Activated naive CD4-positive, alpha-beta T cell treated with anti-CD3 and anti-CD28 coated beads, Interleukin-2, amount 50 U/mL, for 24 hours (primary cell): Measurements from ENCODE around the gene MEPCE.
"Not testable (repeated sequence)": the region's sequence is repeated elsewhere in the genome, so short reads cannot be mapped to it uniquely, and the experiment has no call there.

Source experiments
- H3K27ac Mint-ChIP-seq: one replicate; pipeline ENCODE4 v1.8.0; 2021; ENCODE audit warnings: mild to moderate bottlenecking, mixed read lengths
- H3K27me3 Mint-ChIP-seq: one replicate; pipeline ENCODE4 v1.8.0; 2021; ENCODE audit warnings: mixed read lengths
- H3K36me3 Mint-ChIP-seq: one replicate; pipeline ENCODE4 v1.8.0; 2021; ENCODE audit warnings: mixed read lengths
- H3K4me1 Mint-ChIP-seq: one replicate; pipeline ENCODE4 v1.8.0; 2021; ENCODE audit warnings: mixed read lengths
- H3K4me3 Mint-ChIP-seq: one replicate; pipeline ENCODE4 v1.8.0; 2021; ENCODE audit warnings: mild to moderate bottlenecking, mixed read lengths
- H3K9me3 Mint-ChIP-seq: one replicate; pipeline ENCODE4 v1.8.0; 2021; ENCODE audit warnings: mixed read lengths

The MEPCE gene

GRCh38 chr7:100438172-100438571 lies 8.5 kb downstream of the MEPCE start:
- no peaks in the 10 kb centered on the region for H3K9me3 Mint-ChIP-seq
- H3K4me3 Mint-ChIP-seq, result peak overlapping the region; percentile 24
- H3K27me3 Mint-ChIP-seq, result no peaks in the 10 kb centered on the region
- peaks cover 12% of the 10 kb centered on the region for H3K36me3 Mint-ChIP-seq
- peaks cover 19% of the 10 kb centered on the region for H3K4me1 Mint-ChIP-seq
- no peak overlapping the region for H3K27ac Mint-ChIP-seq

- not testable (repeated sequence) for H3K27me3 Mint-ChIP-seq, H3K9me3 Mint-ChIP-seq, H3K27ac Mint-ChIP-seq
These were observed 9.1 kb downstream of the MEPCE start for GRCh38 chr7:100438731-100439130.

GRCh38 chr7:100439244-100439643 lies 9.6 kb downstream of the MEPCE start:
- peaks cover 15% of the 10 kb centered on the region for H3K4me1 Mint-ChIP-seq
- not testable (repeated sequence) for H3K9me3 Mint-ChIP-seq, H3K27me3 Mint-ChIP-seq, H3K36me3 Mint-ChIP-seq, H3K27ac Mint-ChIP-seq, H3K4me3 Mint-ChIP-seq

More at GRCh38 chr7:100438731-100439130, 9.1 kb downstream of the MEPCE start:
- H3K36me3 Mint-ChIP-seq, H3K4me3 Mint-ChIP-seq: not testable (repeated sequence)
- H3K4me1 Mint-ChIP-seq, result peaks cover 15% of the 10 kb centered on the region

- no peak overlapping the region for H3K27ac Mint-ChIP-seq
- H3K36me3 Mint-ChIP-seq, result no peaks in the 10 kb centered on the region
- no peaks in the 10 kb centered on the region for H3K27me3 Mint-ChIP-seq
- no peaks in the 10 kb centered on the region for H3K9me3 Mint-ChIP-seq
- H3K4me1 Mint-ChIP-seq, result peaks cover 12% of the 10 kb centered on the region
- no peak overlapping the region for H3K4me3 Mint-ChIP-seq
These were observed 12.3 kb downstream of the MEPCE start for GRCh38 chr7:100441641-100442535.

GRCh38 chr7:100443096-100443840 lies 13.6 kb downstream of the MEPCE start:
- H3K27me3 Mint-ChIP-seq, result no peaks in the 10 kb centered on the region
- no peaks in the 10 kb centered on the region for H3K36me3 Mint-ChIP-seq
- H3K27ac Mint-ChIP-seq, result no peak overlapping the region
- H3K4me3 Mint-ChIP-seq, result no peak overlapping the region
- peaks cover 12% of the 10 kb centered on the region for H3K4me1 Mint-ChIP-seq
- H3K9me3 Mint-ChIP-seq, result no peaks in the 10 kb centered on the region

- no peaks in the 10 kb centered on the region for H3K9me3 Mint-ChIP-seq
- H3K4me1 Mint-ChIP-seq, result peaks cover 12% of the 10 kb centered on the region
- no peak overlapping the region for H3K4me3 Mint-ChIP-seq
- H3K36me3 Mint-ChIP-seq, result no peaks in the 10 kb centered on the region
- no peak overlapping the region for H3K27ac Mint-ChIP-seq
- H3K27me3 Mint-ChIP-seq, result no peaks in the 10 kb centered on the region
These were observed 15.0 kb downstream of the MEPCE start for GRCh38 chr7:100444311-100445278.

GRCh38 chr7:100446040-100446439 lies 16.4 kb downstream of the MEPCE start:
- H3K4me3 Mint-ChIP-seq, result no peak overlapping the region
- H3K4me1 Mint-ChIP-seq, result peaks cover 16% of the 10 kb centered on the region
- no peaks in the 10 kb centered on the region for H3K27me3 Mint-ChIP-seq
- no peak overlapping the region for H3K27ac Mint-ChIP-seq
- H3K9me3 Mint-ChIP-seq, result no peaks in the 10 kb centered on the region
- no peaks in the 10 kb centered on the region for H3K36me3 Mint-ChIP-seq

GRCh38 chr7:100447363-100447762 lies 17.7 kb downstream of the MEPCE start:
- not testable (repeated sequence) for H3K36me3 Mint-ChIP-seq, H3K27me3 Mint-ChIP-seq, H3K4me3 Mint-ChIP-seq, H3K9me3 Mint-ChIP-seq
- peaks cover 16% of the 10 kb centered on the region for H3K4me1 Mint-ChIP-seq
- H3K27ac Mint-ChIP-seq, result peak overlapping the region; percentile 30

- H3K9me3 Mint-ChIP-seq, result no peaks in the 10 kb centered on the region
- no peak overlapping the region for H3K4me3 Mint-ChIP-seq
- H3K4me1 Mint-ChIP-seq, result peaks cover 15% of the 10 kb centered on the region
- no peaks in the 10 kb centered on the region for H3K36me3 Mint-ChIP-seq
- no peaks in the 10 kb centered on the region for H3K27me3 Mint-ChIP-seq
- H3K27ac Mint-ChIP-seq, result no peak overlapping the region
These were observed 19.7 kb downstream of the MEPCE start for GRCh38 chr7:100449190-100449795.

- no peak overlapping the region for H3K4me3 Mint-ChIP-seq
- H3K36me3 Mint-ChIP-seq, result no peaks in the 10 kb centered on the region
- H3K27me3 Mint-ChIP-seq, result no peaks in the 10 kb centered on the region
- peaks cover 19% of the 10 kb centered on the region for H3K4me1 Mint-ChIP-seq
- no peaks in the 10 kb centered on the region for H3K9me3 Mint-ChIP-seq
- no peak overlapping the region for H3K27ac Mint-ChIP-seq
These were observed 22.9 kb downstream of the MEPCE start for GRCh38 chr7:100452513-100452912.

GRCh38 chr7:100453854-100454253 lies 24.2 kb downstream of the MEPCE start:
- peaks cover 19% of the 10 kb centered on the region for H3K4me1 Mint-ChIP-seq
- not testable (repeated sequence) for H3K36me3 Mint-ChIP-seq

GRCh38 chr7:100455206-100455605 lies 25.6 kb downstream of the MEPCE start:
- Mint-ChIP-seq H3K4me3 (peak overlapping the region; percentile 11), H3K36me3 (no peaks in the 10 kb centered on the region), H3K27ac (no peak overlapping the region), H3K9me3 (no peaks in the 10 kb centered on the region), H3K4me1 (peaks cover 19% of the 10 kb centered on the region), H3K27me3 (no peaks in the 10 kb centered on the region)

More at GRCh38 chr7:100453854-100454253, 24.2 kb downstream of the MEPCE start:
- H3K27me3 Mint-ChIP-seq, H3K27ac Mint-ChIP-seq, H3K9me3 Mint-ChIP-seq, H3K4me3 Mint-ChIP-seq: not testable (repeated sequence)

- Mint-ChIP-seq H3K27me3 (no peaks in the 10 kb centered on the region), H3K27ac (no peak overlapping the region), H3K36me3 (no peaks in the 10 kb centered on the region), H3K4me1 (peaks cover 15% of the 10 kb centered on the region), H3K4me3 (no peak overlapping the region), H3K9me3 (no peaks in the 10 kb centered on the region)
These were observed 26.9 kb downstream of the MEPCE start for GRCh38 chr7:100456562-100456961.

GRCh38 chr7:100457033-100457432 lies 27.4 kb downstream of the MEPCE start:
- peaks cover 15% of the 10 kb centered on the region for H3K4me1 Mint-ChIP-seq
- H3K36me3 Mint-ChIP-seq, result no peaks in the 10 kb centered on the region
- no peaks in the 10 kb centered on the region for H3K9me3 Mint-ChIP-seq
- no peaks in the 10 kb centered on the region for H3K27me3 Mint-ChIP-seq
- H3K4me3 Mint-ChIP-seq, result no peak overlapping the region
- no peak overlapping the region for H3K27ac Mint-ChIP-seq

- H3K9me3 Mint-ChIP-seq, result no peaks in the 10 kb centered on the region
- H3K27me3 Mint-ChIP-seq, result no peaks in the 10 kb centered on the region
- no peak within 1 kb of the TSS for H3K27ac Mint-ChIP-seq
- peaks cover 6% of the 10 kb centered on the region for H3K4me1 Mint-ChIP-seq
- no peaks in the 10 kb centered on the region for H3K36me3 Mint-ChIP-seq
- H3K4me3 Mint-ChIP-seq, result no peak within 1 kb of the TSS
These were observed 34.6 kb downstream of the MEPCE start, which contains the start of gene SPACDR for GRCh38 chr7:100464210-100464660. Gene SPACDR, minus strand, starts transcription at chr7:100464260. Its CDS starts 235 bp downstream, at chr7:100464025.
